ENCODE measurements around the gene TELO2.

Gene TELO2

DNA sequence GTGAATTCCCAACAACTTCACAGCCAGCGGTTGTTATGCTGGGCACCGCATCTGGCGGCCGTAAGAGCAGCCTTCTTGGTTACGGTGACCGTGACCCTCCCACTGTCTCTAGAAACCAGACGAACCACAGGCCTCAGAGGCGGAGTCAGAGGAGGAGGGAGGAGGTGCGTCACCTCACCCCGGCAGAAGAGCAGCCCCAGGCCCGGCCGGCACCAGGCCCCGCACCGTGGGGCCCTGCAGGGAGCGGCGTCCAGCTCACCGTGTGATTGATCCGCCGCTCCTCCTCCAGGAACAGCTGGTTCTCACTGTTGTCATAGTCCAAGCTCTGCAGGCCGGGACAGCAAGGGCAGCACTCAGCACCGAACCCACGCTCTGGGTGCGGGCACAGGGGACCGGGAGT lies 32.0 kb upstream of the TELO2 start:
- no peak overlapping the region for H3K9ac ChIP-seq (ENCODE audit: low read length)
- no peaks in the 10 kb centered on the region for H3K9me3 ChIP-seq (ENCODE audit: control insufficient read depth, low read length)
- peaks cover 58 to 75% of the 10 kb centered on the region in 2 experiments for H3K36me3 ChIP-seq (ENCODE audit: control insufficient read depth in 1 of 2, insufficient read depth in 2 of 2, low read depth in 1 of 2, low read length in 2 of 2)
- H3K4ac ChIP-seq (ENCODE audit: low read depth in 1 of 2, low read length in 2 of 2), result no peak overlapping the region
- H3K27ac ChIP-seq (ENCODE audit: low read length, poor library complexity, severe bottlenecking), result no peak overlapping the region
- H2AK5ac ChIP-seq (ENCODE audit: low read length, severe bottlenecking), result no peak overlapping the region
- no peaks in the 10 kb centered on the region for H3K27me3 ChIP-seq (ENCODE audit: control insufficient read depth in 1 of 2, insufficient read depth in 1 of 2, low read length in 2 of 2)
- H4K91ac ChIP-seq (ENCODE audit: low read length), result no peak overlapping the region
- peak; percentile 56 for DNase-seq
- H3K14ac ChIP-seq (ENCODE audit: low read length in 2 of 2), result no peak overlapping the region
- 60% methylated on average over 24 of the region's 24 CpGs for WGBS
- no peak overlapping the region for H3K23ac ChIP-seq (ENCODE audit: low read length in 2 of 2)
- no peak overlapping the region for H2BK15ac ChIP-seq (ENCODE audit: low read depth, poor library complexity, severe bottlenecking)
- H4K8ac ChIP-seq (ENCODE audit: low read length), result no peak overlapping the region
- H3K79me1 ChIP-seq (replicated peaks; ENCODE audit: low read length, poor library complexity, severe bottlenecking), result peaks cover 46% of the 10 kb centered on the region
- H3K4me3 ChIP-seq (ENCODE audit: insufficient read depth in 1 of 2, low read depth in 1 of 2, low read length in 2 of 2), result no peak overlapping the region
- no peak overlapping the region for H2BK120ac ChIP-seq (ENCODE audit: low read depth, low read length)
- H2BK5ac ChIP-seq (ENCODE audit: low read depth, low read length, poor library complexity, severe bottlenecking), result no peak overlapping the region
- no peak overlapping the region for H3K18ac ChIP-seq (ENCODE audit: low read depth in 1 of 2, low read length in 2 of 2)
- no peak overlapping the region for H2AFZ ChIP-seq (ENCODE audit: low read depth, low read length)
- H3K4me2 ChIP-seq (ENCODE audit: low read length, poor library complexity, severe bottlenecking), result no peak overlapping the region
- no peak overlapping the region for H2BK12ac ChIP-seq (ENCODE audit: low read length in 2 of 2)
- H3K4me1 ChIP-seq (ENCODE audit: control insufficient read depth, insufficient read depth, low read depth, low read length), result peaks cover 4% of the 10 kb centered on the region

DNA sequence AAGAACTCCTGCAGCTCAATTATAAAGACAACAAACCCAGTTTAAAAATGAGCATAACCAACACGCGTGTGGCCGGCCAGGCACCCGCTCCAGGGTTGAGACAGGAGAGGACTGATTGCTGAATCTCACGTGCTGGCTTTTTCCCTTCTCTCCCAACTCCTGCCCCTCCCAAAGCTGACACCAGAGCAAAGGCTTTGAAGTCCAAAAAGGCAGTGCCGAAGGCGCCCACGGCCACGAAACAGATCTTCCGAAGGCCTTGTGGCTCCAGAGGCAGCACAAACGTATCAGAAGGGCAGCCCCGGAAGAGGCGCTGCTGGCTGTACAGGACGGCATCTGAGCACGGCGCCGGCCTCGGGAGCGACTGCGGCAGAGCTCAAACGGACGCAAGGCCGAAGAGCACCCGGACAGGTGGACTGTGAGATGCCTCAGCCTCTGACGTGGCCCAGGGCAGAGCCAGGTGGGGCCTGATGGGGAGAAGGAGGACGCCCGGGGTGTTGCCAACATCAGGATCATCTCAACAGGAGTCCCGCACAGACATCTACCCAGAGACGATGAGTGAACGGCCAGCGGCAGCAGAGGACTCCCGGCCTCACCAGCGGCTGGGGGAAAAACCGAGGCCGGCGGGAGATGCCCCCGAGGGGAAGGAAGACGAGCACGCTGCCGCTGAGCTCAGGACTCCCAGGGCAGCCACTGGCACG lies 28.8 kb upstream of the TELO2 start:
- no peak overlapping the region for H2BK12ac ChIP-seq (ENCODE audit: low read length in 2 of 2)
- H4K91ac ChIP-seq (ENCODE audit: low read length), result no peak overlapping the region
- no peak overlapping the region for H2BK15ac ChIP-seq (ENCODE audit: low read depth, poor library complexity, severe bottlenecking)
- H3K36me3 ChIP-seq (ENCODE audit: control insufficient read depth in 1 of 2, insufficient read depth in 2 of 2, low read depth in 1 of 2, low read length in 2 of 2), result peaks cover 38 to 54% of the 10 kb centered on the region in 2 experiments
- no peak overlapping the region for H2AK5ac ChIP-seq (ENCODE audit: low read length, severe bottlenecking)
- no peak overlapping the region for H3K23ac ChIP-seq (ENCODE audit: low read length in 2 of 2)
- H3K27ac ChIP-seq (ENCODE audit: low read length, poor library complexity, severe bottlenecking), result no peak overlapping the region
- H3K79me1 ChIP-seq (replicated peaks; ENCODE audit: low read length, poor library complexity, severe bottlenecking), result peaks cover 58% of the 10 kb centered on the region
- H4K8ac ChIP-seq (ENCODE audit: low read length), result no peak overlapping the region
- no peak for DNase-seq
- H3K9me3 ChIP-seq (ENCODE audit: control insufficient read depth, low read length), result no peaks in the 10 kb centered on the region
- H3K4me3 ChIP-seq (ENCODE audit: insufficient read depth in 1 of 2, low read depth in 1 of 2, low read length in 2 of 2), result no peak overlapping the region
- H2BK120ac ChIP-seq (ENCODE audit: low read depth, low read length), result no peak overlapping the region
- H3K18ac ChIP-seq (ENCODE audit: low read depth in 1 of 2, low read length in 2 of 2), result no peak overlapping the region
- no peak overlapping the region for H3K4ac ChIP-seq (ENCODE audit: low read depth in 1 of 2, low read length in 2 of 2)
- no peak overlapping the region for H3K4me2 ChIP-seq (ENCODE audit: low read length, poor library complexity, severe bottlenecking)
- H2AFZ ChIP-seq (ENCODE audit: low read depth, low read length), result no peak overlapping the region
- H2BK5ac ChIP-seq (ENCODE audit: low read depth, low read length, poor library complexity, severe bottlenecking), result no peak overlapping the region
- no peak overlapping the region for H3K14ac ChIP-seq (ENCODE audit: low read length in 2 of 2)
- WGBS, result 97% methylated on average over 41 of the region's 41 CpGs
- H3K4me1 ChIP-seq (ENCODE audit: control insufficient read depth, insufficient read depth, low read depth, low read length), result peaks cover 12% of the 10 kb centered on the region
- H3K9ac ChIP-seq (ENCODE audit: low read length), result no peak overlapping the region
- H3K27me3 ChIP-seq (ENCODE audit: control insufficient read depth in 1 of 2, insufficient read depth in 1 of 2, low read length in 2 of 2), result no peaks in the 10 kb centered on the region

DNA sequence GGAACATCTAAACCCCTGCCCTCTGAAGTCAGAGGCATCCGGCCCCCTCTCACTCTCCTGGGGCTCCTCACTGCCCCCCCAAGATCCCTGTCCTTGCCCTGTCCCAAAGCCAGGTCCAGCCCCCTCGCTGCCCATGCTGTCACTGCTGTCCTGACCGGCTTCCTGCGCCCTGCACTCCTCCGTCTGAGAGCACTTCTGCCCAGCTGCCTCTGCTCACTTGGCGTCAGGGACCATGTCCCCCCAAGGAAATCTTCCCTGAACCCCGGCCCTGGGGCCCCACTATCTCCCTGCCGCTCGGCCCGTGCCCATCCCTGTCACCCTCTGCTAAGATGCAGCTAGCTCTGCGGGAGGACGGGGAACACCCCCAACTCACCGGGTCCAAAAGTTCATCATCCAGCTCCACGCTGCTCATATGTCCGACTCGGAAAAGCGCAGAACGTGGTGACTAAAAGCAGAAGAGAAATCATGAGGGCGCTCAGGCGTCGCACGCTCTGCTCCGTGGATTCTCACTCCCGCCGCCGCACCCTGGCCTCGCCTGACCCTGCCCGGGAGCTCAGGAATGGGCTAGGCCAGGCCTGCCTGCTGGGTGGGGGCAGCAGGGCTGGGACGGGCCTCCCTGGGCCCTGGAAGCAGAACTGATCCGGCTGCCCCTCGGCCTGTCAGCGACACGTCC lies 28.1 kb upstream of the TELO2 start:
- H4K91ac ChIP-seq (ENCODE audit: low read length), result no peak overlapping the region
- no peaks in the 10 kb centered on the region for H3K9me3 ChIP-seq (ENCODE audit: control insufficient read depth, low read length)
- no peak overlapping the region for H2BK120ac ChIP-seq (ENCODE audit: low read depth, low read length)
- no peak overlapping the region for H2AK5ac ChIP-seq (ENCODE audit: low read length, severe bottlenecking)
- H2BK15ac ChIP-seq (ENCODE audit: low read depth, poor library complexity, severe bottlenecking), result no peak overlapping the region
- H3K27me3 ChIP-seq (ENCODE audit: control insufficient read depth in 1 of 2, insufficient read depth in 1 of 2, low read length in 2 of 2), result no peaks in the 10 kb centered on the region
- no peak overlapping the region for H3K23ac ChIP-seq (ENCODE audit: low read length in 2 of 2)
- H3K27ac ChIP-seq (ENCODE audit: low read length, poor library complexity, severe bottlenecking), result no peak overlapping the region
- H3K4me3 ChIP-seq (ENCODE audit: insufficient read depth in 1 of 2, low read depth in 1 of 2, low read length in 2 of 2), result no peak overlapping the region
- no peak overlapping the region for H4K8ac ChIP-seq (ENCODE audit: low read length)
- no peak overlapping the region for H3K14ac ChIP-seq (ENCODE audit: low read length in 2 of 2)
- no peak overlapping the region for H3K9ac ChIP-seq (ENCODE audit: low read length)
- no peak overlapping the region for H2BK12ac ChIP-seq (ENCODE audit: low read length in 2 of 2)
- H3K4me1 ChIP-seq (ENCODE audit: control insufficient read depth, insufficient read depth, low read depth, low read length), result peaks cover 12% of the 10 kb centered on the region
- no peak overlapping the region for H3K18ac ChIP-seq (ENCODE audit: low read depth in 1 of 2, low read length in 2 of 2)
- H3K36me3 ChIP-seq (ENCODE audit: control insufficient read depth in 1 of 2, insufficient read depth in 2 of 2, low read depth in 1 of 2, low read length in 2 of 2), result peaks cover 35 to 50% of the 10 kb centered on the region in 2 experiments
- peaks cover 60% of the 10 kb centered on the region for H3K79me1 ChIP-seq (replicated peaks; ENCODE audit: low read length, poor library complexity, severe bottlenecking)
- no peak overlapping the region for H2BK5ac ChIP-seq (ENCODE audit: low read depth, low read length, poor library complexity, severe bottlenecking)
- no peak for DNase-seq
- WGBS, result 96% methylated on average over 33 of the region's 33 CpGs
- H3K4me2 ChIP-seq (ENCODE audit: low read length, poor library complexity, severe bottlenecking), result no peak overlapping the region
- no peak overlapping the region for H2AFZ ChIP-seq (ENCODE audit: low read depth, low read length)
- no peak overlapping the region for H3K4ac ChIP-seq (ENCODE audit: low read depth in 1 of 2, low read length in 2 of 2)

DNA sequence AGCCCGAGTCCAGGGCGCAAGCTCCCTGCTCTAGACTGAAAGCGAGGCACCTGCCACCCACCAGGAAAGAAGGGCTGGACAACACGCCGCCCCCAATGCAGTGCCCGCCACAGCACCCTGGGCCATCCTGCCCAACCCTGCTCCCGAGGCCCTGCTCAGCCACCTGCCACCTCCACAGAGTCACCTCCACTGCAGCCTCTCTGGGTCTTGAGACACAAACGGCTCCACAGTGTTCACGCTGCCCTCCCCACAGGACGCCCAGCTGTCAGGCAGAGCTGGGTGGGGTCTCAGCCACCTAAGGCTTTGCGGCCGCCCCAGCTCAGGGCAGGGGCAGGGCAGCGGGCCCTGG lies 27.6 kb upstream of the TELO2 start:
- Histone ChIP-seq H3K36me3 (ENCODE audit: control insufficient read depth in 1 of 2, insufficient read depth in 2 of 2, low read depth in 1 of 2, low read length in 2 of 2) (peaks cover 30 to 48% of the 10 kb centered on the region in 2 experiments), H2BK12ac (ENCODE audit: low read length in 2 of 2) (no peak overlapping the region), H3K4me3 (ENCODE audit: insufficient read depth in 1 of 2, low read depth in 1 of 2, low read length in 2 of 2) (no peak overlapping the region), H2BK5ac (ENCODE audit: low read depth, low read length, poor library complexity, severe bottlenecking) (no peak overlapping the region), H3K23ac (ENCODE audit: low read length in 2 of 2) (no peak overlapping the region), H2AK5ac (ENCODE audit: low read length, severe bottlenecking) (no peak overlapping the region), H4K8ac (ENCODE audit: low read length) (no peak overlapping the region), H3K18ac (ENCODE audit: low read depth in 1 of 2, low read length in 2 of 2) (no peak overlapping the region), H3K14ac (ENCODE audit: low read length in 2 of 2) (no peak overlapping the region), H3K9me3 (ENCODE audit: control insufficient read depth, low read length) (no peaks in the 10 kb centered on the region), H3K4me1 (ENCODE audit: control insufficient read depth, insufficient read depth, low read depth, low read length) (peaks cover 16% of the 10 kb centered on the region), H3K27ac (ENCODE audit: low read length, poor library complexity, severe bottlenecking) (no peak overlapping the region), H4K91ac (ENCODE audit: low read length) (no peak overlapping the region), H2BK15ac (ENCODE audit: low read depth, poor library complexity, severe bottlenecking) (no peak overlapping the region), H3K4ac (ENCODE audit: low read depth in 1 of 2, low read length in 2 of 2) (no peak overlapping the region), H3K27me3 (ENCODE audit: control insufficient read depth in 1 of 2, insufficient read depth in 1 of 2, low read length in 2 of 2) (no peaks in the 10 kb centered on the region), H3K79me1 (replicated peaks; ENCODE audit: low read length, poor library complexity, severe bottlenecking) (peaks cover 62% of the 10 kb centered on the region), H3K9ac (ENCODE audit: low read length) (no peak overlapping the region), H3K4me2 (ENCODE audit: low read length, poor library complexity, severe bottlenecking) (no peak overlapping the region), H2AFZ (ENCODE audit: low read depth, low read length) (no peak overlapping the region), H2BK120ac (ENCODE audit: low read depth, low read length) (no peak overlapping the region)
- WGBS, result 98% methylated on average over 13 of the region's 13 CpGs
- no peak for DNase-seq
